ENCODE measurements around the gene ANKDD1A. TPM values are rescaled to one million over a fixed set of nuclear protein-coding genes. Genes with fewer than 3 reads are reported as not detected.

The ANKDD1A gene
- total RNA-seq, 1 experiment from 2014 or later, result 6.1 TPM

- TF ChIP-seq, protein P1, sequence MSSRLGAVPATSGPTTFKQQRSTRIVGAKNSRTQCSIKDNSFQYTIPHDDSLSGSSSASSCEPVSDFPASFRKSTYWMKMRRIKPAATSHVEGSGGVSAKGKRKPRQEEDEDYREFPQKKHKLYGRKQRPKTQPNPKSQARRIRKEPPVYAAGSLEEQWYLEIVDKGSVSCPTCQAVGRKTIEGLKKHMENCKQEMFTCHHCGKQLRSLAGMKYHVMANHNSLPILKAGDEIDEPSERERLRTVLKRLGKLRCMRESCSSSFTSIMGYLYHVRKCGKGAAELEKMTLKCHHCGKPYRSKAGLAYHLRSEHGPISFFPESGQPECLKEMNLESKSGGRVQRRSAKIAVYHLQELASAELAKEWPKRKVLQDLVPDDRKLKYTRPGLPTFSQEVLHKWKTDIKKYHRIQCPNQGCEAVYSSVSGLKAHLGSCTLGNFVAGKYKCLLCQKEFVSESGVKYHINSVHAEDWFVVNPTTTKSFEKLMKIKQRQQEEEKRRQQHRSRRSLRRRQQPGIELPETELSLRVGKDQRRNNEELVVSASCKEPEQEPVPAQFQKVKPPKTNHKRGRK (CRISPR knock-in tag; IDR thresholded peaks at IDR 0.05; ENCODE audit: borderline replicate concordance), result peak; percentile 81; the same call in 1 of the 2 replicates
- no peak for TF ChIP-seq KAT7 (CRISPR knock-in tag; IDR thresholded peaks at IDR 0.05; ENCODE audit: borderline replicate concordance)
- H3K4me3 Mint-ChIP-seq, result no peak overlapping the region
- H3K9me3 Mint-ChIP-seq, result peaks cover 46% of the 10 kb centered on the region
- peak overlapping the region; percentile 25; the same call in 1 of the 2 replicates for H3K27ac Mint-ChIP-seq
- 0 out of 2 replicates have a peak, but pooled peaks cover 4% of the 10 kb centered on the region for H3K4me1 Mint-ChIP-seq
- H3K36me3 Mint-ChIP-seq, result peaks cover 56% of the 10 kb centered on the region
- DNase-seq (ENCODE audit: low spot score) (no peak), ATAC-seq (no peak)
- peaks cover 14% of the 10 kb centered on the region for H3K27me3 Mint-ChIP-seq (ENCODE audit: low read depth)
- CTCF ChIA-PET, result interaction anchor here (0.6 kb wide), 1 partner anchor 116 kb away, joined by 4 read pairs; no protein-coding TSS in a partner anchor
- POLR2A ChIA-PET, result no interaction called here
These were observed 39.2 kb downstream of the ANKDD1A start for GRCh38 chr15:64950888-64951287.

GRCh38 chr15:64951777-64952418 lies 40.2 kb downstream of the ANKDD1A start:
- DNase-seq (ENCODE audit: low spot score) (no peak), ATAC-seq (no peak)
- H3K27me3 Mint-ChIP-seq (ENCODE audit: low read depth), result peaks cover 14% of the 10 kb centered on the region
- CTCF ChIA-PET, result no interaction called here
- H3K27ac Mint-ChIP-seq, result no peak overlapping the region
- no peak overlapping the region for H3K4me3 Mint-ChIP-seq
- 0 out of 2 replicates have a peak, but pooled peaks cover 4% of the 10 kb centered on the region for H3K4me1 Mint-ChIP-seq
- peaks cover 61% of the 10 kb centered on the region for H3K36me3 Mint-ChIP-seq
- peaks cover 46% of the 10 kb centered on the region for H3K9me3 Mint-ChIP-seq
- POLR2A ChIA-PET, result no interaction called here
- no peak for TF ChIP-seq EMX1 (CRISPR knock-in tag; IDR thresholded peaks at IDR 0.05)
- no peak for TF ChIP-seq GTF2I (CRISPR knock-in tag; conservative IDR thresholded peaks at IDR 0.05)
- TF ChIP-seq, protein P2, sequence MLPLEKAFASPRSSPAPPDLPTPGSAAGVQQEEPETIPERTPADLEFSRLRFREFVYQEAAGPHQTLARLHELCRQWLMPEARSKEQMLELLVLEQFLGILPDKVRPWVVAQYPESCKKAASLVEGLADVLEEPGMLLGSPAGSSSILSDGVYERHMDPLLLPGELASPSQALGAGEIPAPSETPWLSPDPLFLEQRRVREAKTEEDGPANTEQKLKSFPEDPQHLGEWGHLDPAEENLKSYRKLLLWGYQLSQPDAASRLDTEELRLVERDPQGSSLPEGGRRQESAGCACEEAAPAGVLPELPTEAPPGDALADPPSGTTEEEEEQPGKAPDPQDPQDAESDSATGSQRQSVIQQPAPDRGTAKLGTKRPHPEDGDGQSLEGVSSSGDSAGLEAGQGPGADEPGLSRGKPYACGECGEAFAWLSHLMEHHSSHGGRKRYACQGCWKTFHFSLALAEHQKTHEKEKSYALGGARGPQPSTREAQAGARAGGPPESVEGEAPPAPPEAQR (CRISPR knock-in tag; IDR thresholded peaks at IDR 0.05), result no peak
- no peak for TF ChIP-seq JAZF1 (CRISPR knock-in tag; IDR thresholded peaks at IDR 0.05)
- TF ChIP-seq, protein P3, sequence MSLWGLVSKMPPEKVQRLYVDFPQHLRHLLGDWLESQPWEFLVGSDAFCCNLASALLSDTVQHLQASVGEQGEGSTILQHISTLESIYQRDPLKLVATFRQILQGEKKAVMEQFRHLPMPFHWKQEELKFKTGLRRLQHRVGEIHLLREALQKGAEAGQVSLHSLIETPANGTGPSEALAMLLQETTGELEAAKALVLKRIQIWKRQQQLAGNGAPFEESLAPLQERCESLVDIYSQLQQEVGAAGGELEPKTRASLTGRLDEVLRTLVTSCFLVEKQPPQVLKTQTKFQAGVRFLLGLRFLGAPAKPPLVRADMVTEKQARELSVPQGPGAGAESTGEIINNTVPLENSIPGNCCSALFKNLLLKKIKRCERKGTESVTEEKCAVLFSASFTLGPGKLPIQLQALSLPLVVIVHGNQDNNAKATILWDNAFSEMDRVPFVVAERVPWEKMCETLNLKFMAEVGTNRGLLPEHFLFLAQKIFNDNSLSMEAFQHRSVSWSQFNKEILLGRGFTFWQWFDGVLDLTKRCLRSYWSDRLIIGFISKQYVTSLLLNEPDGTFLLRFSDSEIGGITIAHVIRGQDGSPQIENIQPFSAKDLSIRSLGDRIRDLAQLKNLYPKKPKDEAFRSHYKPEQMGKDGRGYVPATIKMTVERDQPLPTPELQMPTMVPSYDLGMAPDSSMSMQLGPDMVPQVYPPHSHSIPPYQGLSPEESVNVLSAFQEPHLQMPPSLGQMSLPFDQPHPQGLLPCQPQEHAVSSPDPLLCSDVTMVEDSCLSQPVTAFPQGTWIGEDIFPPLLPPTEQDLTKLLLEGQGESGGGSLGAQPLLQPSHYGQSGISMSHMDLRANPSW (CRISPR knock-in tag; conservative IDR thresholded peaks at IDR 0.05; ENCODE audit: low read depth), result no peak
- TF ChIP-seq, protein P4, sequence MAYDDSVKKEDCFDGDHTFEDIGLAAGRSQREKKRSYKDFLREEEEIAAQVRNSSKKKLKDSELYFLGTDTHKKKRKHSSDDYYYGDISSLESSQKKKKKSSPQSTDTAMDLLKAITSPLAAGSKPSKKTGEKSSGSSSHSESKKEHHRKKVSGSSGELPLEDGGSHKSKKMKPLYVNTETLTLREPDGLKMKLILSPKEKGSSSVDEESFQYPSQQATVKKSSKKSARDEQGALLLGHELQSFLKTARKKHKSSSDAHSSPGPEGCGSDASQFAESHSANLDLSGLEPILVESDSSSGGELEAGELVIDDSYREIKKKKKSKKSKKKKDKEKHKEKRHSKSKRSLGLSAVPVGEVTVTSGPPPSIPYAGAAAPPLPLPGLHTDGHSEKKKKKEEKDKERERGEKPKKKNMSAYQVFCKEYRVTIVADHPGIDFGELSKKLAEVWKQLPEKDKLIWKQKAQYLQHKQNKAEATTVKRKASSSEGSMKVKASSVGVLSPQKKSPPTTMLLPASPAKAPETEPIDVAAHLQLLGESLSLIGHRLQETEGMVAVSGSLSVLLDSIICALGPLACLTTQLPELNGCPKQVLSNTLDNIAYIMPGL (CRISPR knock-in tag; IDR thresholded peaks at IDR 0.05), result no peak
- TF ChIP-seq NFE2L1 (CRISPR knock-in tag; IDR thresholded peaks at IDR 0.05), result no peak
- no peak for TF ChIP-seq SMAD3 (CRISPR knock-in tag; IDR thresholded peaks at IDR 0.05; ENCODE audit: borderline replicate concordance)
- TF ChIP-seq ZBTB43 (CRISPR knock-in tag; IDR thresholded peaks at IDR 0.05), result no peak
- TF ChIP-seq, protein P5, sequence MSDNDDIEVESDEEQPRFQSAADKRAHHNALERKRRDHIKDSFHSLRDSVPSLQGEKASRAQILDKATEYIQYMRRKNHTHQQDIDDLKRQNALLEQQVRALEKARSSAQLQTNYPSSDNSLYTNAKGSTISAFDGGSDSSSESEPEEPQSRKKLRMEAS (CRISPR knock-in tag; IDR thresholded peaks at IDR 0.05), result no peak
- no peak for TF ChIP-seq RORB (CRISPR knock-in tag; IDR thresholded peaks at IDR 0.05)
- TF ChIP-seq NR2C2 (CRISPR knock-in tag; IDR thresholded peaks at IDR 0.05), result no peak
- TF ChIP-seq ZNF532 (CRISPR knock-in tag; IDR thresholded peaks at IDR 0.05; ENCODE audit: borderline replicate concordance), result no peak
- no peak for TF ChIP-seq ZNF317 (CRISPR knock-in tag; IDR thresholded peaks at IDR 0.05; ENCODE audit: borderline replicate concordance, low read depth)
- no peak for TF ChIP-seq CREM (CRISPR knock-in tag; IDR thresholded peaks at IDR 0.05)
- TF ChIP-seq TEAD1 (CRISPR knock-in tag; IDR thresholded peaks at IDR 0.05), result no peak
- TF ChIP-seq, protein P6, sequence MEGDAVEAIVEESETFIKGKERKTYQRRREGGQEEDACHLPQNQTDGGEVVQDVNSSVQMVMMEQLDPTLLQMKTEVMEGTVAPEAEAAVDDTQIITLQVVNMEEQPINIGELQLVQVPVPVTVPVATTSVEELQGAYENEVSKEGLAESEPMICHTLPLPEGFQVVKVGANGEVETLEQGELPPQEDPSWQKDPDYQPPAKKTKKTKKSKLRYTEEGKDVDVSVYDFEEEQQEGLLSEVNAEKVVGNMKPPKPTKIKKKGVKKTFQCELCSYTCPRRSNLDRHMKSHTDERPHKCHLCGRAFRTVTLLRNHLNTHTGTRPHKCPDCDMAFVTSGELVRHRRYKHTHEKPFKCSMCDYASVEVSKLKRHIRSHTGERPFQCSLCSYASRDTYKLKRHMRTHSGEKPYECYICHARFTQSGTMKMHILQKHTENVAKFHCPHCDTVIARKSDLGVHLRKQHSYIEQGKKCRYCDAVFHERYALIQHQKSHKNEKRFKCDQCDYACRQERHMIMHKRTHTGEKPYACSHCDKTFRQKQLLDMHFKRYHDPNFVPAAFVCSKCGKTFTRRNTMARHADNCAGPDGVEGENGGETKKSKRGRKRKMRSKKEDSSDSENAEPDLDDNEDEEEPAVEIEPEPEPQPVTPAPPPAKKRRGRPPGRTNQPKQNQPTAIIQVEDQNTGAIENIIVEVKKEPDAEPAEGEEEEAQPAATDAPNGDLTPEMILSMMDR (IDR thresholded peaks at IDR 0.05), result no peak

Data from WTC11 (cell line).